Kidney tubule cell (primary cell): ENCODE data around the gene NPM1.

ENCODE experiments used
- DNase-seq: peaks from one replicate; pipeline ENCODE4 v3.0.0-alpha.2; 2018; ENCODE audit warnings: low spot score

The NPM1 gene

DNA sequence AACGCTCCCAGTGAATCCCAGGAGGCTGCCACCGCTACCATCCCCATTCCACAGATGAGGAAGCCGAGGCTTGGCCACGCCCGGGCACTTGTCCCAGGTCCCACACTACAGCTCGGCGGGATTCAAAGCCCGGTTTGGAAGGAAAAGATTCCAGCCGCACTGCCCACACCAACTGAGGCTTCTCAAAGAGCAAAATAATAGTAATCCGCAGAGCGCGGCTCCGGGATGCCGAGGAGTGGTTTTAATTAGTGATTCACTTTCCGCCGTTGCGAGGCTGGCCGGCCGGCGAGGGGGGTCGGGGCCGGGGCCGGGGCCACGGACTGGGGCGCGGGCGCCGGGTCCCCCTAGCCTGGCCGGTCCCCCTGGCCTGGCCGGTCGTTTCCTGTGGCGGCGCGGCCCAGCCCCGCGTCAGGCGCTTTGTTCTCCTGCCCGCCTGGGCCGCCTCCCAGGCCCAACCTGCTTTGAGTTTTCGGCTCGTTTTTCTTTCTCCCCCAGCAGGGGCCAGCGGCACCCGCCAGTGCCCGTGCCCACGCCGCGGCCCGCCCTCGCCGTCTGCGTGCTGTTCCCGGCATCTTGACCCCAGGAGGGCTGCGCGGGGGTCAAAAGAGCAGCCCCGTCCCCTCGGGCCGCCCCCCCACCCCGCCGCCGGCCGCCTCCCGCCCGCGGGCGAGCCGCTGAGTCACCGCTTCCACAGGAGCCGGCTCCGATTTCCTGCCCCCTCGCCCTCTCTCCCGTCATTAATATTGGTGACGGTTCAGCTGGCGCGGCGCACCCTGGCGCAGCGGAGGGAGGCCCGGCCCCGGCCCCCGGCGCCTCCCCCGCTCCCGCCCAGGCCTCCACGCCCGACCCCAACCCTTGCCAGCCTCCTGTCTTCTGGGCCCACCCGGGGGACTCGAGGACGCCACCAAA lies 63.0 kb downstream of the NPM1 start:
- DNase-seq, result peak; percentile 75

DNA sequence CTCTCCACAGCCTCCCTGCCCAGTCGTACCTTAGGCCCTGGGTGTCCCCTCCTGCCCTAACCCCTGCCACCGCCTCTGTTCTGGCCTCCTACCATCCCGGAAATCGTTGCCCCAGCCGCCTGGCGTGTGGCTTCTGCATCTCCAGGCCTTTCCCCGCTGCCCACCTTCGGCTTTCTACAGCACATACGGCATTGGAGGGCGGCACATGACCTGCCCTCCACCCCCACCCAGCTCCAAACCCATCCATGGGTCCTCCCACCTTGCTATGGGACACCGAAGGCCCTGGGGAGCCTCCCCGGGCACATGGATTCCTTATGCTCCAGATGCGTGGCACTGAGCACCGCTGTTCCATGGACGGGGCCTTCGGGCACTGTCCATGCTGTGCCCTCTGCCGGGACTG lies 63.8 kb downstream of the NPM1 start:
- no peak for DNase-seq

DNA sequence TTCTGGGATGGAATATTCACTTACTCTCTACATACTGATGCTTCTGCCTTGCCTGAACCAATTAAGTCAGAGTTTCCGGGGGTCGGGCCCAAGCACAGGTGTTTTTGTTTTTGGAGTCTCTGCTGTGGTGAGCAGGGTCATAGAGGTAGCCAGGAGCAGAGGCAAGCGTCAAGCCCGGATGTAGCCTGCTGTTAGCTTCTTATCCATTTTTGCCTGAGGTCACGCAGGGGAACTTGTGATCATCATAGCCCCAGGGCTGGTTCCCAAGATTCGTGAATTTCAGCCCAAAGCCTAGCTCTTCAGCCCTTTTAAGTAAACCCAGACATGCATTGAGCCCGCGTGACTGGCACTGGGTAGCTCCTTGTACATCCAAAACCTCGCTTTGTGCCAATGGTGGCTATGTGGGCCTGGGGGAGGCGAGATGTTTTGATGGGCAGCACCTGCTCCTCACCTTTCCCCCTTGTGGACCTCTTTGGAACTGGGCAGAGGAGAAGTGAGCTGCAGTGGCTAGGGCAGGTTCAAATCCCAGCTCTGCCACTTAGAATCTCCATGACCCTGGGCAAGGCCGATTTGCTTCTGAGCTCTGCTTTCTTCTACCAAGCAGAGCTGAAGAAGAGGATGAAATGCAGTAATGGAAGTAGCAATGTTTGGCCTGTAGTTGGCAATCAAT lies 65.5 kb downstream of the NPM1 start:
- DNase-seq, result no peak

DNA sequence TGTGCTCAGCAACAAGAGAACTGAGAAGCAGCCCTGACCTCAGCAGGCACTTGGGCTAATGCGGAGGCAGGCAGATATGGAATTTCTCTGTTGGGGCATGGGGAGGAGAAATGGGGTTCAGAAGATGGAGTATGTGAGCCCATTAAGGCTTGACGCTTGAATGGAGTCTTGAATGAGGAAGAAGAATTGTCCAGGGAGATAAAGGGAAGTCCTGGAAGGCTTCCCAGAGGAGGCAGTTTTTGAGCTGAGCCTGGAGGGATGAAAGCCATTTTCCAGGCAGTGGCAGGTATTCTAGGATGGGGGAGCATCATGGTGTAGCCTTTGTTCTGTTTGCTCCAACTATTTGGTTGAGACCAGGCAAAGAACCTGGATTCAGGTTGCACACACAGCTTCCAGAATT lies 66.3 kb downstream of the NPM1 start:
- no peak for DNase-seq

DNA sequence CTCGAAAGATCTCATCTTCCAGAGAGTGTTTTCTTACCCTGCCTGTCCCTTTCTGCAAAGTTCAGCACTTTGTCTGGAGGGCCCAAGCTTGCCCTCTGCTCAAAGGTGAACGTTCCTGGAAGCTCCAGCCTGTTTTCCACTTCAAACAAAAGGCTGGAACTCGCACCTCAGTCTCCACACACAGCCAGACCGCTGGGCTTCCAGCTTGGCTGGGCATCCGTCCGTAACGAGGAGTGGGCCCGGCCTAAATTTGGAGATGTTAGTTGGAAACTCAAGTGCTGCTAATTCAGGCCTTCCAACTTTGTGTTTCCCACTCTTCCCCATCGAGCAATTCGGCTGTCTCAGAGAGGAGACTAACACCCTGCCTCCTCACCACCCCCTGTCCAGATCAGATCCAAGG lies 66.9 kb downstream of the NPM1 start:
- no peak for DNase-seq

DNA sequence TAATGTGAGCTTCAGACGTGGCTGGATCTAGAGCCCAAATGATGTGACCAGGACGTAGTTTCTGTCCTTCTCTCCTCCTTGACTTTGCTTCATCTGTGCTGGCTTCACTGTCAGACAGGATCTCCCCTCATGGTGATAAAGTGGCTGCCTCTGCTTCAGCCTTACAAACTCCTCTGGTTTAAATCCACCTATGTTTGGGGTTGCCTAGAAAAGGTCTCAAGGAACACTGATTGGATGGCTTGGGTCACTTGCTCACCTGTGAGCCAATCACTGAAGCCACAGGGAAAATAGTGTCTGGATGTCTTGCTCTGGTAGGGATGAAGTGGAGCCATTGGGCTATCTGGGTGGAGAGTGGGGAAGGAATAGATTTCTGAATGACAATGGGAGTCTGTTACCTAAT lies 67.9 kb downstream of the NPM1 start:
- no peak for DNase-seq

DNA sequence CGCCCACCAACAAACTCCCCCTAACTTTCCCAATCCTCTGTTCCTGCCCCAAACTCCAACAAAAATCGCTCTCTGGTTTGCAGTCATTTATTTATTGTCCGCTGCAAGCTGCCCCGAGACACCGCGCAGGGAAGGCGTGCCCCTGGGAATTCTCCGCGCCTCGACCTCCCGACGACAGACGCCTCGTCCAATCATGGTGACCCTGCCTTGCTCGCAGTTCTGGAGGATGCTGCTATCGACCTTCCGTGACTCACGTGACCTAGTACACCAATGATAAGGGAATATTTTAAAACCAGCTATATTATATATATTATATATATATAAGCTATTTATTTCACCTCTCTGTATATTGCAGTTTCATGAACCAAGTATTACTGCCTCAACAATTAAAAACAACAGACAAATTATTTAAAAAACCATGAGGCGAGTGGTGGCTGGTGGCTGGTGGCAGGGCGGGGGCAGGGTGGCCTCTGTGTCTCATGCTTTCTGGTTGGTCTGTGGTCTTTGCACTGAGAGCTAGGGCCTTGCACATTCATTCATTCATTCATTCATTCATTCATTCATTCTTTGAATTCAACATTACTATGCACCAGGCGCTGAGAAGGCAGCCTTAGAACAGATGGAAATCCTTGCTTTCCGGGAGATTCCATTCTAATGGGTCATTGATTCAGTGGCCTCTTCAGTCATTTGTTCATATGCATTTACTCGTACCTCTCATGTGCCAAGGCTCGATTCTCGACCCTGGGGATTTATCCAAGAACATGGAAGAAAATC lies 69.7 kb downstream of the NPM1 start:
- no peak for DNase-seq

DNA sequence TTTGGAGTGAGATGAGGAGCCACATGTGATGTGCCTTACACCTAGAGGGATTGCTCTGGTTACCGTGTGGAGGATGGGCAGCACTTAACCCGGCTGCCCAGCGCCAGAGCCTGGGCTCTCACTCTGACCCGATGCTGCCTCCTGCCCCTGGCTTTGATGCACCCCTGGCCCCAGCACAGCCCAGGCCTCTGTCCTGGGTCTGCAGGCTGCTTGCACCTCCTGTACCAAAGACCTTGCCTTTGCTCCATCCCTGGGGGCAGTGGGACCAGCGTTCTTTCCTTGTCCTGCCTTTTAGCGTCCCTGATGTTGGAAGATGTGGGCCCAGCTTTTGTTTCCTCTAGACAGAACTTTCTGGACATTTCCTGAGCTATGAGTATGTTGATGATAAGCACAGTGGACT lies 72.2 kb downstream of the NPM1 start:
- no peak for DNase-seq
